GM10266 (cell line): ENCODE results near the gene LTK.

Source experiments
- DNase-seq: peaks from one replicate; pipeline ENCODE4 v3.0.0; 2012; ENCODE audit errors: extremely low spot score
- CTCF ChIP-seq: IDR thresholded peaks from 2 replicates; pipeline ENCODE4 v1.5.1; 2012; ENCODE audit warnings: mild to moderate bottlenecking, low read depth; ENCODE audit not compliant: control insufficient read depth, insufficient read depth; ENCODE audit errors: missing control alignments

LTK gene

GRCh38 chr15:41530363-41530956 lies 16.8 kb upstream of the LTK start:
- DNase-seq = no peak
- TF ChIP-seq CTCF = no peak

GRCh38 chr15:41523097-41523496 lies 9.5 kb upstream of the LTK start:
- no peak for TF ChIP-seq CTCF
- no peak for DNase-seq

GRCh38 chr15:41521614-41522013 lies 8.0 kb upstream of the LTK start:
- DNase-seq = no peak
- TF ChIP-seq CTCF = no peak

GRCh38 chr15:41520636-41521035 lies 7.0 kb upstream of the LTK start:
- DNase-seq = no peak
- no peak for TF ChIP-seq CTCF

- TF ChIP-seq CTCF = no peak
- DNase-seq = no peak
Measured at GRCh38 chr15:41517895-41518449, 4.3 kb upstream of the LTK start.

GRCh38 chr15:41512940-41513505 lies 604 bp downstream of the LTK start:
- TF ChIP-seq CTCF = no peak
- DNase-seq = peak; percentile 63

- TF ChIP-seq CTCF = no peak
Measured at GRCh38 chr15:41512512-41512939, 1.1 kb downstream of the LTK start.

More at GRCh38 chr15:41512512-41512939, 1.1 kb downstream of the LTK start:
- DNase-seq = peak; percentile 15
